ENCODE results near the gene SNRNP40. TPM values are rescaled to one million over a fixed set of nuclear protein-coding genes. Genes with fewer than 3 reads are reported as not detected.
"Not testable (repeated sequence)": the region's sequence is repeated elsewhere in the genome, so short reads cannot be mapped to it uniquely, and the experiment has no call there.

The SNRNP40 gene
- total RNA-seq, 2 experiments from 2014 or later, result 48.4 to 53.7 TPM

DNA sequence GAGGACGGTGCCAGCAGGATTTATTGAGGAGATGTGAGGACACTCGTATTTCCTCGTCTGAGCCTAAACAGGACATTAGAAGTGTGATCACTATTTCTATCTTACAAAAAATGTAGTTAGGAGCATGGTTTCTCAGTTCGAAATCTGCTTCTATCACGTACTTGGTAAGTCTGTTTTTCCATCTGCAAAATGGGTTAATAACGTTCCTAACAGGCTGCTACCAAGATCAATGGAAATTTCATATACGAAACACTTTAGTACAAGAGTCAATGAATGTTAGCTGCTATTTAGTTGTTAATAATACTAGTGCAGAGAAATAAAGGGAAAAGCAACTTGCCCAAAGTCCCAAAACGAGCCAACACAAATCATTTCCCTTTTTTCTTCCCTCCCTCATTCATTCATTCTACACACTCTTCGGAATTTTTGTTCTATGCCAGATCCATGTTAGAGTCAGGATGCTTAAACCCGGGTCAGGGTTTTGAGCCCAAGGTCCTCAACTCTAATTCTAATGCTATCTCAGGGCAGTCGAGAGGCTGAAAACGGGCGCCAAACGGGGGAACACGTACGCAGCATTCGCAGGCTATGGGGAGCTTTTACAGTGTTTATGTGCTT, 608 bp downstream of the SNRNP40 start:
- POLR2A ChIA-PET, result interaction anchor here (0.6 to 1.9 kb wide), 8 partner anchors 12 to 1831 kb away, joined by 3 to 5 read pairs (median 4); partner anchors contain the start of genes PEF1, PUM1, RBBP4 and ZBTB8OS
- Histone ChIP-seq H3K36me3 (ENCODE audit: insufficient read depth, low read length) (peaks cover 21% of the 10 kb centered on the region), H3K4me3 (ENCODE audit: low read length) (peak overlapping the region; percentile 90), H3K27me3 (ENCODE audit: control insufficient read depth in 1 of 2, insufficient read depth in 2 of 2, low read length in 2 of 2) (no peaks in the 10 kb centered on the region), H3K27ac (ENCODE audit: low read depth in 1 of 2, low read length in 2 of 2) (peak overlapping the region; percentile 83 to 91), H3K9me3 (ENCODE audit: control insufficient read depth in 1 of 2, insufficient read depth in 1 of 2, low read length in 2 of 2) (no peaks in the 10 kb centered on the region), H3K4me1 (ENCODE audit: insufficient read depth, low read length) (peaks cover 41% of the 10 kb centered on the region)
- ATAC-seq (ENCODE audit: poor library complexity) (no peak), DNase-seq (peak in 1 of 14 experiments; percentile 5)
- H3K9me3 Mint-ChIP-seq, result no peaks in the 10 kb centered on the region
- TF ChIP-seq, protein P1, sequence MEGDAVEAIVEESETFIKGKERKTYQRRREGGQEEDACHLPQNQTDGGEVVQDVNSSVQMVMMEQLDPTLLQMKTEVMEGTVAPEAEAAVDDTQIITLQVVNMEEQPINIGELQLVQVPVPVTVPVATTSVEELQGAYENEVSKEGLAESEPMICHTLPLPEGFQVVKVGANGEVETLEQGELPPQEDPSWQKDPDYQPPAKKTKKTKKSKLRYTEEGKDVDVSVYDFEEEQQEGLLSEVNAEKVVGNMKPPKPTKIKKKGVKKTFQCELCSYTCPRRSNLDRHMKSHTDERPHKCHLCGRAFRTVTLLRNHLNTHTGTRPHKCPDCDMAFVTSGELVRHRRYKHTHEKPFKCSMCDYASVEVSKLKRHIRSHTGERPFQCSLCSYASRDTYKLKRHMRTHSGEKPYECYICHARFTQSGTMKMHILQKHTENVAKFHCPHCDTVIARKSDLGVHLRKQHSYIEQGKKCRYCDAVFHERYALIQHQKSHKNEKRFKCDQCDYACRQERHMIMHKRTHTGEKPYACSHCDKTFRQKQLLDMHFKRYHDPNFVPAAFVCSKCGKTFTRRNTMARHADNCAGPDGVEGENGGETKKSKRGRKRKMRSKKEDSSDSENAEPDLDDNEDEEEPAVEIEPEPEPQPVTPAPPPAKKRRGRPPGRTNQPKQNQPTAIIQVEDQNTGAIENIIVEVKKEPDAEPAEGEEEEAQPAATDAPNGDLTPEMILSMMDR (IDR thresholded peaks at IDR 0.05), result no peak
- no peaks in the 10 kb centered on the region for H3K27me3 Mint-ChIP-seq
- peaks cover 27% of the 10 kb centered on the region for H3K36me3 Mint-ChIP-seq (ENCODE audit: low read depth)
- no peak overlapping the region for H3K4me3 Mint-ChIP-seq
- H3K27ac Mint-ChIP-seq, result no peak overlapping the region
- intact Hi-C loops (cut with DNase I, micrococcal nuclease), result loop anchor here in 1 of 2 experiments (2.0 to 10.0 kb wide), 5 partner anchors 231 to 1519 kb away; partner anchors contain the start of genes PEF1, PUM1, RBBP4 and S100PBP
- peaks cover 13% of the 10 kb centered on the region for H3K4me1 Mint-ChIP-seq (ENCODE audit: low read depth)
- CTCF ChIA-PET, result no interaction called here

DNA sequence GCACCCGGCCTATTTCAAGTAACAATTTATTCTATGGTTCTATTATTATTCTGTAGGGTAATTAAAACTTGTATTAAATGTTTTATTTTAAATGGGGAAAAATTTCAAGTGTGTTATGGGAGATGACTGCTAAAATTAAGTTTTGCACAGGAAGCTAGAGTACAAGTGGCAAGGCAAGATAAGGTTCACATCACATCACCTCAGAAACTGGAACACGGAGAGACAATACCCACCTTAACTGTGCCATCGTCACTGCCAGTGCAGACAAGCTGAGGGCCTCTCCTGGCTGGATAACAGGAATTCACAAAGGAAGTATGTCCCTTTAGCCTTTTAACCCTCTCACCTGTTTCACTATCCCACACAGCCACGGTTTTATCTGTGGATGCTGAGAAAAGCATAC, 7.6 kb downstream of the SNRNP40 start:
- ChIA-PET CTCF (no interaction called here), POLR2A (no interaction called here)
- H3K27me3 Mint-ChIP-seq, result no peaks in the 10 kb centered on the region
- intact Hi-C loops (cut with DNase I, micrococcal nuclease), result no loop called here
- Histone ChIP-seq H3K36me3 (ENCODE audit: insufficient read depth, low read length) (peaks cover 73% of the 10 kb centered on the region), H3K4me3 (ENCODE audit: low read length) (no peak overlapping the region), H3K9me3 (ENCODE audit: control insufficient read depth in 1 of 2, insufficient read depth in 1 of 2, low read length in 2 of 2) (no peaks in the 10 kb centered on the region), H3K27ac (ENCODE audit: low read depth in 1 of 2, low read length in 2 of 2) (no peak overlapping the region), H3K4me1 (ENCODE audit: insufficient read depth, low read length) (peaks cover 3% of the 10 kb centered on the region), H3K27me3 (ENCODE audit: control insufficient read depth in 1 of 2, insufficient read depth in 2 of 2, low read length in 2 of 2) (no peaks in the 10 kb centered on the region)
- H3K4me1 Mint-ChIP-seq (ENCODE audit: low read depth), result peaks cover 35% of the 10 kb centered on the region
- DNase-seq (no peak), ATAC-seq (ENCODE audit: poor library complexity) (no peak)
- TF ChIP-seq, protein P1 (IDR thresholded peaks at IDR 0.05), result no peak
- H3K36me3 Mint-ChIP-seq (ENCODE audit: low read depth), result peaks cover 89% of the 10 kb centered on the region
- H3K4me3 Mint-ChIP-seq, result no peak overlapping the region
- no peak overlapping the region for H3K27ac Mint-ChIP-seq
- no peaks in the 10 kb centered on the region for H3K9me3 Mint-ChIP-seq

DNA sequence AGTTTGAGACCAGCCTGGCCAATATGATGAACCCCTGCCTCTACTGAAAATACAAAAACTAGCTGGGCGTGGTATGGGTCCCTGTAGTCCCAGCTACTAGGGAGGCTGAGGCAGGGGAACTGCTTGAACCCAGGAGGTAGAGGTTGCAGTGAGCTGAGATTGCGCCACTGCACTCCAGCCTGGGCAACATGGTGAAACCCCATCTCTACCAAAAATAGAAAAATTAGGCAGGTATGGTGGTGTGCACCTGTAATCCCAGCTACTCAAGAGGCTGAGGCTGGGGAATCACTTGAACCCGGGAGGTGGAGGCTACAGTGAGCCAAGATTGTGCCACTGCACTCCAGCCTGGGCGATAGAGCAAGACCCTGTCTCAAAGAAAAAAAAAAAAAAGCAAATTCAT, 8.8 kb downstream of the SNRNP40 start:
- peaks cover 70% of the 10 kb centered on the region for H3K36me3 ChIP-seq (ENCODE audit: insufficient read depth, low read length)
- H3K9me3 Mint-ChIP-seq; H3K27ac ChIP-seq (ENCODE audit: low read depth in 1 of 2, low read length in 2 of 2); intact Hi-C loops (cut with DNase I, micrococcal nuclease); H3K4me3 Mint-ChIP-seq; H3K4me1 ChIP-seq (ENCODE audit: insufficient read depth, low read length); H3K27ac Mint-ChIP-seq; CTCF ChIA-PET; ATAC-seq (ENCODE audit: poor library complexity); H3K27me3 Mint-ChIP-seq; DNase-seq; H3K9me3 ChIP-seq (ENCODE audit: control insufficient read depth in 1 of 2, insufficient read depth in 1 of 2, low read length in 2 of 2); H3K4me3 ChIP-seq (ENCODE audit: low read length); H3K27me3 ChIP-seq (ENCODE audit: control insufficient read depth in 1 of 2, insufficient read depth in 2 of 2, low read length in 2 of 2); POLR2A ChIA-PET: not testable (repeated sequence)
- Mint-ChIP-seq H3K4me1 (ENCODE audit: low read depth) (peaks cover 27% of the 10 kb centered on the region), H3K36me3 (ENCODE audit: low read depth) (peaks cover 91% of the 10 kb centered on the region)

DNA sequence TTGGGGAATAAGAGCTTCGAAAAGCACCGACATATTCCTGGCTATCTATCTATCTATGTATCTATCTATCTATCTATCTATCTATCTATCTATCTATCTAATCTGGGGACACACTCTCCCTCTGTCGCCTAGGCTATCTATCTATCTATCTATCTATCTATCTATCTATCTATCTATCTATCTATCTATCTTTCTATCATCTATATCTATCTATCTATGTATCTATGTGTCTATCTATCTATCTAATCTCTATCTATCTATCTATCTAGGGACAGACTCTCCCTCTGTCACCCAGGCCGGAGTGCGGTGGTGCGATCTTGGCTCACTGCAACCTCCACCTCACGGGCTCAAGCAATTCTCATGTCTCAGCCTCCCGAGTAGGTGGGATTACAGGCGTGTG, 14.2 kb downstream of the SNRNP40 start:
- H3K27ac ChIP-seq (ENCODE audit: low read depth in 1 of 2, low read length in 2 of 2); H3K27ac Mint-ChIP-seq; POLR2A ChIA-PET; H3K27me3 Mint-ChIP-seq; ATAC-seq (ENCODE audit: poor library complexity); H3K4me3 ChIP-seq (ENCODE audit: low read length); intact Hi-C loops (cut with DNase I, micrococcal nuclease); H3K4me3 Mint-ChIP-seq; H3K9me3 ChIP-seq (ENCODE audit: control insufficient read depth in 1 of 2, insufficient read depth in 1 of 2, low read length in 2 of 2); H3K4me1 ChIP-seq (ENCODE audit: insufficient read depth, low read length); H3K27me3 ChIP-seq (ENCODE audit: control insufficient read depth in 1 of 2, insufficient read depth in 2 of 2, low read length in 2 of 2); CTCF ChIA-PET; H3K9me3 Mint-ChIP-seq; DNase-seq: not testable (repeated sequence)
- peaks cover 91% of the 10 kb centered on the region for H3K36me3 Mint-ChIP-seq (ENCODE audit: low read depth)
- peaks cover 65% of the 10 kb centered on the region for H3K36me3 ChIP-seq (ENCODE audit: insufficient read depth, low read length)
- H3K4me1 Mint-ChIP-seq (ENCODE audit: low read depth), result peaks cover 23% of the 10 kb centered on the region

Measured in CD4-positive, alpha-beta T cell (primary cell).